IMR-90 (cell line): ENCODE results near the gene AHDC1. TPM values are rescaled to one million over a fixed set of nuclear protein-coding genes. Genes with fewer than 3 reads are reported as not detected.
A peak's percentile ranks its signal among the peaks of the same experiment; 100 is the strongest.

ENCODE experiments used
- ATAC-seq: fragments of 200-7000 bp; cut with Tn5 transposase; 2 replicates; pipeline ENCODE4 v1.9.1; 2020; ENCODE audit warnings: low read depth, mild to moderate bottlenecking, moderate library complexity
- BruUV-seq: library from RNA; stranded (reverse); fragments of 400-500 nt; replicated peaks from 2 replicates; lab custom pipeline; 2021; lab: Mats Ljungman, UMichigan
- CTCF ChIA-PET: fragments of 300-600 bp; formaldehyde crosslinking; extraction: SDS; loops from one replicate; lab custom pipeline; 2021; ENCODE audit warnings: antibody characterized with exemption; lab: Yijun Ruan, JAX
- POLR2A ChIA-PET: fragments of 300-600 bp; sonication (Branson Sonifier 250); formaldehyde crosslinking; loops from one replicate; lab custom pipeline; 2022; ENCODE audit warnings: antibody characterized with exemption; ENCODE audit not compliant: unreplicated experiment; lab: Charles Lee
- DNase-seq: peaks from one replicate; pipeline ENCODE4 v3.0.0; 2013
- H2AFZ ChIP-seq: replicated peaks from 2 replicates; pipeline ENCODE3; 2013; ENCODE audit warnings: low read length, mild to moderate bottlenecking; ENCODE audit not compliant: poor library complexity
- H2AK5ac ChIP-seq: 2 replicates; pipeline ENCODE4 v1.6.1; 2013; ENCODE audit warnings: low read depth, low read length, inconsistent platforms
- H2AK9ac ChIP-seq: replicated peaks from 2 replicates; pipeline ENCODE3; 2013; ENCODE audit warnings: mild to moderate bottlenecking, low read depth, low read length, moderate library complexity; ENCODE audit not compliant: poor library complexity
- H2BK120ac ChIP-seq: 2 replicates; pipeline ENCODE4 v1.6.1; 2013; ENCODE audit warnings: low read depth, low read length, inconsistent platforms
- H2BK15ac ChIP-seq: 3 replicates; pipeline ENCODE4 v1.6.1; 2013; ENCODE audit warnings: low read depth, low read length, inconsistent platforms
- H2BK20ac ChIP-seq: 2 replicates; pipeline ENCODE4 v1.6.1; 2013; ENCODE audit warnings: low read depth, mild to moderate bottlenecking, inconsistent platforms, low read length, moderate library complexity
- H2BK5ac ChIP-seq: 2 replicates; pipeline ENCODE4 v1.6.1; 2013; ENCODE audit warnings: mild to moderate bottlenecking, low read depth, low read length, inconsistent platforms; ENCODE audit not compliant: poor library complexity, severe bottlenecking
- H3K14ac ChIP-seq: replicated peaks from 2 replicates; pipeline ENCODE4 v1.6.1; 2013; ENCODE audit warnings: low read depth, low read length, inconsistent platforms
- H3K18ac ChIP-seq: 2 replicates; pipeline ENCODE4 v1.6.1; 2013; ENCODE audit warnings: low read depth, low read length, control low read depth
- H3K23ac ChIP-seq: 2 replicates; pipeline ENCODE4 v1.6.1; 2013; ENCODE audit warnings: low read depth, low read length, inconsistent platforms
- H3K27ac ChIP-seq: 2 replicates; pipeline ENCODE4 v1.5.1; 2013; ENCODE audit warnings: mild to moderate bottlenecking, control low read depth, low read length; ENCODE audit not compliant: insufficient read depth
- H3K27me3 ChIP-seq: 2 replicates; pipeline ENCODE4 v1.6.1; 2013; ENCODE audit warnings: low read length; ENCODE audit not compliant: control insufficient read depth, insufficient read depth
- H3K36me3 ChIP-seq: 2 replicates; pipeline ENCODE4 v1.6.1; 2013; ENCODE audit warnings: low read length, mixed read lengths; ENCODE audit not compliant: control insufficient read depth, insufficient read depth
- H3K4ac ChIP-seq: 2 replicates; pipeline ENCODE4 v1.6.1; 2013; ENCODE audit warnings: low read depth, low read length, inconsistent platforms
- H3K4me1 ChIP-seq: 2 replicates; pipeline ENCODE4 v1.6.1; 2013; ENCODE audit warnings: low read length, mixed read lengths; ENCODE audit not compliant: control insufficient read depth, insufficient read depth
- H3K4me2 ChIP-seq: 2 replicates; pipeline ENCODE4 v1.6.1; 2013; ENCODE audit warnings: low read depth, mild to moderate bottlenecking, control low read depth, low read length, moderate library complexity
- H3K4me3 ChIP-seq: 2 replicates; pipeline ENCODE4 v1.5.1; 2013; ENCODE audit warnings: low read depth, mild to moderate bottlenecking, control low read depth, low read length, moderate library complexity; ENCODE audit not compliant: insufficient read depth
- H3K56ac ChIP-seq: 2 replicates; pipeline ENCODE4 v1.6.1; 2013; ENCODE audit warnings: low read length, inconsistent platforms; ENCODE audit not compliant: insufficient read depth; ENCODE audit errors: extremely low read depth
- H3K79me1 ChIP-seq, 2 experiments: 2 replicates each; pipeline ENCODE4 v1.6.1; 2013; ENCODE audit warnings: low read length in 2 of 2, inconsistent platforms in 1 of 2, low read depth in 1 of 2
- H3K9ac ChIP-seq: 2 replicates; pipeline ENCODE4 v1.6.1; 2013; ENCODE audit warnings: low read depth, low read length, control low read depth
- H3K9me1 ChIP-seq: 2 replicates; pipeline ENCODE4 v1.6.1; 2013; ENCODE audit warnings: low read length, inconsistent platforms; ENCODE audit not compliant: insufficient read depth
- H3K9me3 ChIP-seq: 2 replicates; pipeline ENCODE4 v1.6.1; 2013; ENCODE audit warnings: low read length; ENCODE audit not compliant: control insufficient read depth, insufficient read depth
- H4K20me1 ChIP-seq: 2 replicates; pipeline ENCODE4 v1.6.1; 2013; ENCODE audit warnings: low read length, inconsistent platforms; ENCODE audit not compliant: insufficient read depth
- H4K5ac ChIP-seq: 2 replicates; pipeline ENCODE4 v1.6.1; 2013; ENCODE audit warnings: mild to moderate bottlenecking, low read depth, low read length, control low read depth
- H4K8ac ChIP-seq, 2 experiments: 2 replicates each; pipeline ENCODE4 v1.6.1; 2013; ENCODE audit warnings: low read depth in 2 of 2, low read length in 2 of 2, control low read depth in 1 of 2, inconsistent platforms in 1 of 2
- H4K91ac ChIP-seq: 2 replicates; pipeline ENCODE4 v1.6.1; 2013; ENCODE audit warnings: low read depth, low read length, inconsistent platforms; ENCODE audit not compliant: insufficient read depth
- CEBPB ChIP-seq: IDR thresholded peaks from 2 replicates; pipeline ENCODE4 v1.6.1; 2012; ENCODE audit warnings: low read depth, low read length, improper control_type of control experiment
- FOS ChIP-seq: fragments of 150-350 bp; IDR thresholded peaks from 2 replicates; pipeline ENCODE4 v1.6.1; 2016; ENCODE audit warnings: low read depth, low read length
- MAFK ChIP-seq: IDR thresholded peaks from 2 replicates; pipeline ENCODE4 v1.6.1; 2012; ENCODE audit warnings: low read depth, low read length, improper control_type of control experiment
- MAZ ChIP-seq: IDR thresholded peaks from 2 replicates; pipeline ENCODE4 v1.6.1; 2012; ENCODE audit warnings: low read depth, mild to moderate bottlenecking, low read length, improper control_type of control experiment, moderate library complexity, borderline replicate concordance
- MXI1 ChIP-seq: IDR thresholded peaks from 2 replicates; pipeline ENCODE4 v1.6.1; 2012; ENCODE audit warnings: low read depth, mild to moderate bottlenecking, low read length, moderate library complexity, borderline replicate concordance
- NFE2L2 ChIP-seq: fragments of 150-350 bp; IDR thresholded peaks from 2 replicates; pipeline ENCODE4 v1.6.1; 2016; ENCODE audit warnings: low read depth, mild to moderate bottlenecking, low read length
- SMC3 ChIP-seq: fragments of 150-350 bp; IDR thresholded peaks from 2 replicates; pipeline ENCODE4 v1.6.1; 2016; ENCODE audit warnings: low read depth, mild to moderate bottlenecking, antibody characterized with exemption, low read length, moderate library complexity
- WGBS, 2 experiments: methylation state at CpG; one replicate each; pipeline versions ENCODE4 v1.1.5 to v1.1.7; 2013; ENCODE audit warnings: missing lambda C conversion rate in 2 of 2; ENCODE audit not compliant: insufficient read length in 1 of 2; ENCODE audit errors: extremely low coverage in 2 of 2; 5-methylcytosine and 5-hydroxymethylcytosine counted together
- dilution Hi-C: fragments of 300-500 bp; cut with HindIII; formaldehyde crosslinking; loops from one replicate; pipeline ENCODE4 v1.14.3; 2018; ENCODE audit warnings: low sequenced_read_pairs; ENCODE audit not compliant: unreplicated experiment
- in situ Hi-C: fragments of 300-500 bp; cut with MboI; formaldehyde crosslinking; loops from 3 replicates; pipeline ENCODE4 v1.14.3; 2019; ENCODE audit warnings: low sequenced_read_pairs, inconsistent platforms, mixed read lengths
- intact Hi-C: fragments of 100-400 bp; cut with micrococcal nuclease; formaldehyde crosslinking; loops from 2 replicates; pipeline ENCODE4 v1.10.0; 2022
- polyA plus RNA-seq, 3 experiments: library from polyadenylated mRNA; depleted of rRNA; stranded (reverse); fragments of >200 nt; gene quantifications; 2 replicates each; pipeline ENCODE4 v1.2.3, GENCODE V29; 2012; ENCODE audit warnings: low replicate concordance in 1 of 3
- total RNA-seq: library from RNA; depleted of rRNA; stranded (reverse); fragments of >200 nt; gene quantifications from 2 replicates; pipeline ENCODE4 v1.2.3, GENCODE V29; 2012
- TF ChIP-seq, protein P1 (sequence below): conservative IDR thresholded peaks from 2 replicates; pipeline ENCODE4 v1.5.1; 2012; ENCODE audit warnings: mild to moderate bottlenecking, low read depth, low read length, improper control_type of control experiment

AHDC1 gene
- total and polyA plus RNA-seq, 2 of the 4 experiments (the other 2 are of a cell fraction): 2.0 to 11.6 TPM

DNA sequence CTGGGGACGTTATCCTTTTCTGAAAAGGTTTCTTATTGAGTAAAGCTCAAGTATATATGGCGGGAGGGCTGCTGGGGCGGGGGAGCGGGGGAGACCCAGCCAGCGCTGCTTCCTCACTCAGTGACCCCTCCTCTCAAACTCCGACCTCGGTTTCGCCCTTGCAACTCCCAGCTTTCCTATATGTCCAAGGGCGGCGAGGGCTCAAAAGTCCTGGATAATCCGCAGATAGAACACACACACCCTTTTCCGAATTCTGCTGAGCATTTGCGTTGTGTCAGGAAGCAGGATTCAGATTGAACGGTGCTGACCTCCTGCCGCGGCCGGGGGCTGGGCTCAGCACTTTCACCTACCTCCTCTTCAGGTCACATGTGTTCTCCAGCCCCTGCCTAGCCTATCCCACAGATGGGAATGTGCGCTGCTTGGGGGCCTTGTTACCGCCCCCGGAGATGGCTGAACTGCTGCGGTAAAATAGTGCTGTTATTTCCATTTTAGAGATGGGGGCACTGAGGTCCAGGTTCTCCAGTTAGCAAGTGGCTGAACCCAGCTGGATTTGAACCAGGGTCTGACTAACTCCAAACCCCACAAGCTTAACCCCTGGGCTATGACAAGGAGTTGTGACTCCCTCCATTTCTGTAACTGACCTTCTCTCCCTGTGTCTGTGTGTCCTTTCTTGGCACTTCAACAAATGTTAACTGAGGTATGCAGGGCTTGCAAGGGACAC is 795 bp upstream of the AHDC1 start:
- dilution Hi-C loops: no loop called here
- Histone ChIP-seq H3K27ac (no peak overlapping the region), H3K23ac (no peak overlapping the region), H3K14ac (no peak overlapping the region), H3K18ac (no peak overlapping the region), H3K9me3 (no peaks in the 10 kb centered on the region), H3K4ac (no peak overlapping the region), H2AFZ (peak overlapping the region; percentile 90), H2BK20ac (no peak overlapping the region), H3K4me2 (peak overlapping the region; percentile 67; the same call in 1 of the 2 replicates), H4K20me1 (peaks cover 30% of the 10 kb centered on the region), H3K4me3 (no peak overlapping the region; the same call in 1 of the 2 replicates), H2BK5ac (no peak overlapping the region), H3K9me1 (no peaks in the 10 kb centered on the region), H2AK5ac (peak overlapping the region; percentile 20; the same call in 1 of the 2 replicates), H2BK15ac (no peak overlapping the region), H3K4me1 (peaks cover 11% of the 10 kb centered on the region), H3K56ac (no peak overlapping the region), H2AK9ac (peak overlapping the region; percentile 25), H4K8ac (no peak overlapping the region), H3K27me3 (peaks cover 4% of the 10 kb centered on the region), H4K91ac (no peak overlapping the region), H3K79me1 (peaks cover under 1 to 28% of the 10 kb centered on the region in 2 experiments; a peak in 3 of 4 replicates), H3K9ac (no peak overlapping the region), H2BK120ac (peak overlapping the region; percentile 58; the same call in 1 of the 2 replicates), H4K5ac (no peak overlapping the region), H3K36me3 (no peaks in the 10 kb centered on the region)
- TF ChIP-seq FOS (no peak), MAZ (no peak), MAFK (no peak), SMC3 (no peak), MXI1 (no peak), CEBPB (no peak), NFE2L2 (no peak)
- TF ChIP-seq, protein P1, sequence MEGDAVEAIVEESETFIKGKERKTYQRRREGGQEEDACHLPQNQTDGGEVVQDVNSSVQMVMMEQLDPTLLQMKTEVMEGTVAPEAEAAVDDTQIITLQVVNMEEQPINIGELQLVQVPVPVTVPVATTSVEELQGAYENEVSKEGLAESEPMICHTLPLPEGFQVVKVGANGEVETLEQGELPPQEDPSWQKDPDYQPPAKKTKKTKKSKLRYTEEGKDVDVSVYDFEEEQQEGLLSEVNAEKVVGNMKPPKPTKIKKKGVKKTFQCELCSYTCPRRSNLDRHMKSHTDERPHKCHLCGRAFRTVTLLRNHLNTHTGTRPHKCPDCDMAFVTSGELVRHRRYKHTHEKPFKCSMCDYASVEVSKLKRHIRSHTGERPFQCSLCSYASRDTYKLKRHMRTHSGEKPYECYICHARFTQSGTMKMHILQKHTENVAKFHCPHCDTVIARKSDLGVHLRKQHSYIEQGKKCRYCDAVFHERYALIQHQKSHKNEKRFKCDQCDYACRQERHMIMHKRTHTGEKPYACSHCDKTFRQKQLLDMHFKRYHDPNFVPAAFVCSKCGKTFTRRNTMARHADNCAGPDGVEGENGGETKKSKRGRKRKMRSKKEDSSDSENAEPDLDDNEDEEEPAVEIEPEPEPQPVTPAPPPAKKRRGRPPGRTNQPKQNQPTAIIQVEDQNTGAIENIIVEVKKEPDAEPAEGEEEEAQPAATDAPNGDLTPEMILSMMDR: no peak
- 20% methylated on average over 4 of the region's 21 CpGs; no CpG with 5 or more reads in 1 of the 2 experiments for WGBS, 2 experiments
- ChIA-PET CTCF (interaction anchor here (0.6 to 2.6 kb wide), 4 partner anchors 48 to 308 kb away, joined by 3 to 13 read pairs (median 4); no protein-coding TSS in a partner anchor), POLR2A (no interaction called here)
- DNase-seq (no peak), ATAC-seq (no peak)
- intact Hi-C loops: loop anchor here (5.0 kb wide), 1 partner anchor 117 kb away; no protein-coding TSS in a partner anchor
- BruUV-seq: no TSS peak
- in situ Hi-C loops: loop anchor here (5.0 kb wide), 2 partner anchors 207 to 302 kb away; no protein-coding TSS in a partner anchor
